ENCODE data around the gene PDZRN4.
"Not testable (repeated sequence)": the region's sequence is repeated elsewhere in the genome, so short reads cannot be mapped to it uniquely, and the experiment has no call there.

The PDZRN4 gene

GRCh38 chr12:41514907-41515306 is 326.8 kb downstream of the PDZRN4 start:
- no peak for DNase-seq

GRCh38 chr12:41515953-41516352 is 327.8 kb downstream of the PDZRN4 start:
- no peak for DNase-seq

- DNase-seq: no peak
These were observed 332.7 kb downstream of the PDZRN4 start for GRCh38 chr12:41520869-41521268.

GRCh38 chr12:41521872-41522379 is 333.8 kb downstream of the PDZRN4 start:
- no peak for DNase-seq

GRCh38 chr12:41527062-41527461 is 338.9 kb downstream of the PDZRN4 start:
- DNase-seq: no peak

GRCh38 chr12:41527534-41528116 is 339.5 kb downstream of the PDZRN4 start:
- no peak for DNase-seq

- no peak for DNase-seq
These were observed 340.8 kb downstream of the PDZRN4 start for GRCh38 chr12:41528874-41529273.

GRCh38 chr12:41530441-41530840 is 342.3 kb downstream of the PDZRN4 start:
- DNase-seq: no peak

- DNase-seq: no peak
These were observed 343.2 kb downstream of the PDZRN4 start for GRCh38 chr12:41531147-41531829.

- no peak for DNase-seq
These were observed 344.0 kb downstream of the PDZRN4 start for GRCh38 chr12:41532072-41532471.

GRCh38 chr12:41536813-41537490 is 348.8 kb downstream of the PDZRN4 start:
- DNase-seq: no peak

GRCh38 chr12:41537522-41537921 is 349.4 kb downstream of the PDZRN4 start:
- DNase-seq: no peak

- no peak for DNase-seq
These were observed 357.6 kb downstream of the PDZRN4 start for GRCh38 chr12:41545761-41546160.

- DNase-seq: not testable (repeated sequence)
These were observed 359.0 kb downstream of the PDZRN4 start for GRCh38 chr12:41547071-41547470.

- no peak for DNase-seq
These were observed 360.8 kb downstream of the PDZRN4 start for GRCh38 chr12:41548926-41549325.

- DNase-seq: no peak
These were observed 364.5 kb downstream of the PDZRN4 start for GRCh38 chr12:41552588-41552987.

- DNase-seq: no peak
These were observed 368.1 kb downstream of the PDZRN4 start for GRCh38 chr12:41556176-41556575.

GRCh38 chr12:41557344-41557743 is 369.2 kb downstream of the PDZRN4 start:
- no peak for DNase-seq

- no peak for DNase-seq
These were observed 370.6 kb downstream of the PDZRN4 start for GRCh38 chr12:41558671-41559070.

- DNase-seq: no peak
These were observed 374.9 kb downstream of the PDZRN4 start for GRCh38 chr12:41563051-41563450.

- no peak for DNase-seq
These were observed 376.7 kb downstream of the PDZRN4 start for GRCh38 chr12:41564816-41565215.

GRCh38 chr12:41566703-41567102 is 378.6 kb downstream of the PDZRN4 start:
- no peak for DNase-seq

GRCh38 chr12:41573445-41573844 is 385.3 kb downstream of the PDZRN4 start:
- no peak for DNase-seq

- DNase-seq: no peak
These were observed 388.8 kb downstream of the PDZRN4 start for GRCh38 chr12:41576925-41577324.
